Measurements from ENCODE around the gene USP49. TPM values are rescaled to one million over a fixed set of nuclear protein-coding genes. Genes with fewer than 3 reads are reported as not detected.

The USP49 gene
- total and polyA plus RNA-seq, 2 donors, result 2.3 to 4.9 TPM

DNA sequence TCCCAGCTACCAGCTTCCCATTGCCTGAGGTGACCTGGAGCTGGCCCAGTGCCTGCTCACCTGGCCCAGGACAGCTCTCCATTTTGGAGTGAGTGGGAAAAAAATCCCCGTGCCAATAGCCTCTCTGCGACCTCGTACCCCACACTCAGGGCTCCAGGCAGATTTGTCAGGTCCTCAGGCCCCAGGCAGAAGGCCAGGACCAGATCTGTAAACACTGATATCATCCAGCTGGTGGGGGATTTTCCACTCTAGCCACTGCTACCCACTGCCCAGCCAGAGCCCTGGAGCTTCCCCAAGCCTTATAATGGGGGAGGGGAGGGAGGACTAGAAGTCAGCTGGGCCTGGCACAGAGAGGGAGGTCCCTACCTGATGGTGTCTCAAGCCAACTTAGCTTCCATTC lies 146.6 kb downstream of the USP49 start:
- Histone ChIP-seq H3K36me3 (ENCODE audit: insufficient read depth) (no peaks in the 10 kb centered on the region), H3K4me3 (ENCODE audit: low read depth, low read length) (no peak overlapping the region), H3K27ac (ENCODE audit: low read depth) (no peak overlapping the region), H3K4me1 (ENCODE audit: insufficient read depth) (no peaks in the 10 kb centered on the region)
- DNase-seq (ENCODE audit: extremely low spot score), result no peak
- 33% methylated on average over 3 of the region's 3 CpGs for WGBS

DNA sequence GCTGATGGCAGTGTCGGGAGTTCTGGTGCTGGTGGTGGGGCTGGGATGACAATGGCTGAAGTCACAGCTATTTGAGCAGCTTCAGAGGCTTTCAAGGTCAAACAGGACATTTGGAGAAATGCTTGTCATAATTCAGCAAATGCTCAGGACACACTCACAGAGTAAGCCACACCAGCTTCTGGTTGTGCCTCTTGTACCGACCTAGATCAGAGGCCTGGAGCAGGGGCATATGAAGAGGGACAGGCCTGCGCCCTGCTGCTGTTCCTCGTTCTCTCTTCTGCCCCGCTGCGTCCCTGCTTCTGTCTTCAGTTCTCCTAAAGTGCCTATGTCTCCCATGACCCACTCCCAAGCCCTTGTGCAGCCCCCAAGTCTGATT lies 147.1 kb downstream of the USP49 start:
- no peaks in the 10 kb centered on the region for H3K4me1 ChIP-seq (ENCODE audit: insufficient read depth)
- H3K27ac ChIP-seq (ENCODE audit: low read depth), result no peak overlapping the region
- H3K4me3 ChIP-seq (ENCODE audit: low read depth, low read length), result no peak overlapping the region
- no peak for DNase-seq (ENCODE audit: extremely low spot score)
- no peaks in the 10 kb centered on the region for H3K36me3 ChIP-seq (ENCODE audit: insufficient read depth)
- WGBS, result 94% methylated on average over 6 of the region's 6 CpGs

DNA sequence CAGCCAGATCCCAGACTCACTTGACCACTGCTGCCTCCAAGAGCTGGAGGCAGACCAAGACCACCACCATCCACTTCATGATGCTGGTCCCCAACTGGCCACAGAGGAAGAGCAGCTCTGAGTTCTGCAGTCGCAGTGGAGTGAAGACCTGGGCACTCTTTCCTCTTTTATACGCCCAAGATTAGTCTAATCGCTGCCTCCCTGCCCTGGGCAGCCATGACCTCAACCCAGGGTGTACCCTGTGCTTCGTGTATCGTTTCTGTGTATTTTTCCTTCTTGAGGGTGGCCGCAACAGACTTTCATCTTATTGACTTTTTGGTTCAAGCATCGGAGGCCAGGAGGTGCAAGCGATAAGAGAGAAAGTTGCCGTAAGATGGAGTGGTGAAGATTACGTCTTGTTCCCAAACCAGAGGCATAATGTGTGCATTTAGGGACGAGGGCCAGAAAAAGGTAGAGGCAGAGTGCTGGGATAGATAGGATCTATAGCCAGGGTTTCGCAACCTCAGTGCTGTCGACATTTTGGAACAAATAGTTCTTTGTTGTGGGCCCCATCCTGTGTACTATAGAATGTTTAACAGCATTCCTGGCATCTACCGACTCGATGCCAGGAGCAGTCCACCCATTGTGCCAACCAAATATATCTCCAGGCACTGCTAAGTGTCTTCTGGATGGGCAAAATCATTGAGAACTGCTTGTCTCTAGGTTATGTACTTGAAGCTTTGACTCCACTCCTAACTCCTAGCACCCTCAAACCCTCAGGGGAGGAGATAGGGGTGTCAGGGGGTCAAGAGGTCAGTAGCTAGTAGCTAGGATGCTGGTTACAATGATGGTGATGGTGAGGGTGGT lies 147.7 kb downstream of the USP49 start, which contains the start of gene PGC:
Gene PGC (minus strand): TSS at position 142 of the 846 bp plus-strand sequence. CDS start 63 bp downstream, at position 79.
- Histone ChIP-seq H3K4me1 (ENCODE audit: insufficient read depth) (no peaks in the 10 kb centered on the region), H3K36me3 (ENCODE audit: insufficient read depth) (no peaks in the 10 kb centered on the region), H3K4me3 (ENCODE audit: low read depth, low read length) (no peak within 1 kb of the TSS), H3K27ac (ENCODE audit: low read depth) (no peak within 1 kb of the TSS)
- WGBS, result 89% methylated on average over 15 of the region's 15 CpGs
- DNase-seq (ENCODE audit: extremely low spot score), result no peak

DNA sequence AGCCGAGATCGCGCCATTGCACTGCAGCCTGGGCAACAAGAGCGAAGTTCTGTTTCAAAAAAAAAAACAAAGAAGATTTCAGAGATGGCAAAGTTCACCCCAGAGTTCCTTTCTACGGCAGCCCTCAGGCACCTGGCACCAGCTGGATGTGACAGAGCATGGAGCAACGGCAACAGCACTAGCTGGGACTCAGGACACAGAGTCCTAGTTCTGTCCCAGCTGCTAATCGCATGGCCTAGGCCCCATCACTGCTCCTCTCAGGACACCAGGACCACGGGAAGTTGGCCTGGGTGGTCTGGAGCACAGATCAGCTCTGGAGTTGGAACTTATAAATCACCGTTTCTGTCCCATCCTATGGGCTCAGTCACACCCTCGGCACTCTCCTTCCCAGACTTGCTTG lies 149.1 kb downstream of the USP49 start:
- DNase-seq (ENCODE audit: extremely low spot score), result no peak
- WGBS, result 92% methylated on average over 10 of the region's 10 CpGs
- no peak overlapping the region for H3K4me3 ChIP-seq (ENCODE audit: low read depth, low read length)
- H3K4me1 ChIP-seq (ENCODE audit: insufficient read depth), result no peaks in the 10 kb centered on the region
- H3K36me3 ChIP-seq (ENCODE audit: insufficient read depth), result no peaks in the 10 kb centered on the region
- no peak overlapping the region for H3K27ac ChIP-seq (ENCODE audit: low read depth)

DNA sequence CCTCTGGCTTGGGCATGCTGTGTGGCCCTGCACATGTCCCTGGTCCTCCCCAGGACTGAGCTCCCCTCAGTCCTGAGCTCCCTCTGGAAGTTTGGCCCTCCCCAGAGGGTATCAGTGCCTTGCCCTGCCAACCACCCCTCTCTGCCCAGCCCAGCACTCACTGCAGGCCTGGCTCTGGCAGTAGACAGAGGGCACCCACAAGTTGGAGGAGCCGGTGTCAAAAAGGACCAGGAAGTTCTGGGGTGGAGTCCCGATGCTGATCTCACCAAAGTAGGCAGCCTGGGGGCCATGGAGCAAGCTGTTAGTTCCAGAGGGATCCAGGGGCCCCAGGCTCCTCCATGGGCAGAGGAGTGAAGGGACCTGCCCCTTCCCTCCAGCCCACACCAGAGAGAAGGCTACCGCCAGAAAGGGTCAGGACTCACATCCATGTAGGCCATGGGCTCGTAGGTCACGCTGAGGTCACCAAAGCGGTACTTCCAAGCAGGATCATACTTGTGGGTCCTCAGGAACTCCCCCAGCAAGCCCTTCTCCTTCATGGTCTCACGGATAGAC lies 150.9 kb downstream of the USP49 start:
- Histone ChIP-seq H3K4me1 (ENCODE audit: insufficient read depth) (no peaks in the 10 kb centered on the region), H3K27ac (ENCODE audit: low read depth) (no peak overlapping the region), H3K36me3 (ENCODE audit: insufficient read depth) (no peaks in the 10 kb centered on the region), H3K4me3 (ENCODE audit: low read depth, low read length) (no peak overlapping the region)
- no peak for DNase-seq (ENCODE audit: extremely low spot score)
- WGBS, result 87% methylated on average over 7 of the region's 7 CpGs

DNA sequence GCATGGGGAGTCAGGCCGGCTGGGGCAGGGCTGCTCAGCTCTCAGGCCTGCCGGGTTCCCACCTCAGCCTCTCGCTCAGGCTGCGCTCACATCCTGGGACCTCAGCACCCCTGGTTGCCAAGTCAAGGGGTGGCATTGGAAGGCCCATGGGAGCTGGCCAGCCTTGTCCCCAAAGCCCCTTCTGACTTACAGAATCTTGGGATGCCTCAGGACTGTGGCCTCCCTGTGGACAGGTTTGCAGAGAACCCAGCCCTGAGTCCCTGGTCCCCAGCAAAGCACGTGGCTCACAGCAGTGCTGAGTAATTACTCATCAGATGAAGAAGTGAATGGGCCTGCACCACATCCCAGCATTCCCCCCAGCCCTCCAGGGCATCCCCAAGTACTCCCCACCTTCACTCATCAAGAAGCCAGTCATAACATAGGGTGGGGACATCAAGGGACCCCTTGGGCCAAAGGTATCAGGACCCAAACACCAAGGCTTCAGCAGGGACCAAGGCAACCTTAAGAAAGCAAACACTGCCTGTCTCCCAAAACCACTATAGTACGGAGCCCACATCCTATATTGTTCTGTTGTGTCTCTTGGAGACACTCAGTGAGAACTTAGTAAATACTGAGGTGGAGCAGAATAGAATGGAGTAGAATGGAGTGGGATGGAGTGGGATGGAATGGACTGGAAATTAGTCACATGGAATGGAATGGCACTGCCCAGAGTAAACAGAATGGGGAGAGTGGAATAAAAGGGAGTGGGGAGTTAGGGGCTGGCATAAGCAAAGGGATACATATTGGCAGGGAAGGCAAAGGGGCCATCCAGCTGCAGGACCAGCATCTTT lies 151.6 kb downstream of the USP49 start:
- Histone ChIP-seq H3K36me3 (ENCODE audit: insufficient read depth) (no peaks in the 10 kb centered on the region), H3K4me3 (ENCODE audit: low read depth, low read length) (no peak overlapping the region), H3K4me1 (ENCODE audit: insufficient read depth) (no peaks in the 10 kb centered on the region), H3K27ac (ENCODE audit: low read depth) (no peak overlapping the region)
- DNase-seq (ENCODE audit: extremely low spot score), result no peak
- WGBS, result 88% methylated on average over 6 of the region's 6 CpGs

DNA sequence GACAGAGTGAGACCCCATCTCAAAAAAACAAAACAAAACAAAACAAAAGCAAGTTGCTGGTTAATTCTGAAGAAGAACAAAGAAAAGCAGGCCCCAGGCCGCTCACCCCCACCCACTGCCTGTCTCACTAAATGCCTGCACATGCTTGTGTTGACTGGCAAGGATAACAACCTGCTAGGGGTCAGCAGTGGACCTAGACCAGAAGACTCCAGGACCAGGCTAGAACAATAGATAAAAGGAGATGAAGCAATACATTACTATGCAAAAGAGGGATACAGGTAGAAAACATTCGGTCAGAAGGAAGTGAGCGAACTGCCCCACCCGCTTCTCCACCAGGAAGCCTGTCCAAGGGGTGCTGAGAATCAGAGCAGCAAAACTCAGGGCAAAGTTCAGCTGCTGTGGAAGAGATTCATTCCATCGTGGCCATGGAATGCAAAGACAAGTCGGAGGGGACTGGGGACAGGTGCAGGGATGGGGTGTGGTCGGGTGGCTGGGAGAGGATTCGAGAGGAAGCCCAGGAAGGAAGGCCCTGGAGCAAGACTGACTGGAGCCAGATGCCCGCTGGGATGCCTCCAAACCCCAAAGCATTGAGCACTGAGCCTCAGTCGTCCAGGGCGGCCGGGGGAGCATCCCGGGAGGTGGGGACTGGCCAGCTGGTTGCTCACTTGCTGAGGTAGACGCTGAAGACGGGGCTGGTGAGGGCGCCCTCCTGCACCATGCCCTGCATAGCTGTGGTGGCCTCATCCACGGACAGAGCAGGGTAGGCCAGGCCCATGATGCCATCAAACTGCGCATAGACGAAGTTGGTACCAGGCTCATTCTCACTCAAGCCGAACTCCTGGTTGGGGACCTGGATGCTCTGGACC lies 153.3 kb downstream of the USP49 start:
- H3K4me1 ChIP-seq (ENCODE audit: insufficient read depth), result no peaks in the 10 kb centered on the region
- H3K4me3 ChIP-seq (ENCODE audit: low read depth, low read length), result no peak overlapping the region
- no peak for DNase-seq (ENCODE audit: extremely low spot score)
- no peak overlapping the region for H3K27ac ChIP-seq (ENCODE audit: low read depth)
- 87% methylated on average over 20 of the region's 20 CpGs for WGBS
- no peaks in the 10 kb centered on the region for H3K36me3 ChIP-seq (ENCODE audit: insufficient read depth)

DNA sequence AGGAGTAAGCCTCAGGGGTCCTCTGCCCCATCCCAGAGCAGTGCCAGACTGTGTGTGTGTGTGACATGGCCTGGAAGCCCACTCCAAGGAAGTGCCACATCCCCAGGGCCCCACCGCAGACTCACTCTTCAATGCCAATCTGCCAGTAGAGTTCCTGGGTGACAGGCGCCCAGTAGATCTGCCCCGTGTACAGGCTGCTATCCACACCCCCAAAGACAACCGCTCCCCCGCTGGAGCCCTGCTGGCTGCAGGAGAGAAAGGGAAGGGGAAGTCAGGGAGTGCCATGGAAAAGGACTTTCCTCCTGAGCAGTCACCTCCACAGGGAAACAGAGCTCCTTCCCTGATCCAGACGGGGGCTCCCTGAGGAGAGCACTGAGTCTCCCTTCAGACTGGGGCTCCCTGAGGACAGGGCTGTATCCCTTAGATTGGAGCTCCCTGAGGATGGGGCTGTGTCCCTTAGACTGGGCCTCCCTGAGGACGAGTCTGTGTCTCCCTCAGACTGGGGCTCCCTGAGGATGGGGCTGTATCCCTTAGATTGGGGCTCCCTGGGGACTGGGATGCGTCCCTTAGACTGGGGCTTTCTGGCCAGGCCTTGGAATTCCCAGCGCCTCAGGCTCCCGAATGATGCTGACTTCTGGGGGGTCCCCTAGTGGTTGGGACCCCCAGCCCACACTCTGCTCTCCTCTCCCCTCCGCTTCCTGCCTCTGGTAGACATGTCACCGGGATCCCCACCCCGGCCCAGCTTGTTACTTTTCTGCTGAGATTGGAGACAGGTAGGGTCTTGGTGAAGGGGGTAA lies 154.6 kb downstream of the USP49 start:
- 77% methylated on average over 13 of the region's 13 CpGs for WGBS
- Histone ChIP-seq H3K27ac (ENCODE audit: low read depth) (no peak overlapping the region), H3K4me1 (ENCODE audit: insufficient read depth) (no peaks in the 10 kb centered on the region), H3K4me3 (ENCODE audit: low read depth, low read length) (no peak overlapping the region), H3K36me3 (ENCODE audit: insufficient read depth) (no peaks in the 10 kb centered on the region)
- no peak for DNase-seq (ENCODE audit: extremely low spot score)

Small RNAs within 50 kb of the gene (small RNA-seq; reads per million reads assigned to genes)
- gene AL365205.2 (not detected), gene AL365205.3 (not detected), gene RF00019 (not detected), gene RF00393 (not detected)

Other genes starting within 250 kb of the USP49 start
- 4.3 TPM for gene TFEB, start 159.8 kb downstream of the USP49 start, total RNA-seq
- 25.4 TPM for gene TFEB, start 159.8 kb downstream of the USP49 start, polyA plus RNA-seq
- not detected for gene PGC, start 148.0 kb downstream of the USP49 start, total RNA-seq
- not detected for gene PGC, start 148.0 kb downstream of the USP49 start, polyA plus RNA-seq
- gene FRS3, start 115.5 kb downstream of the USP49 start, total RNA-seq, result 1.9 TPM
- gene FRS3, start 115.5 kb downstream of the USP49 start, polyA plus RNA-seq, result 7.4 TPM
- 3.1 TPM for gene PRICKLE4, start 114.6 kb downstream of the USP49 start, total RNA-seq
- gene PRICKLE4, start 114.6 kb downstream of the USP49 start, polyA plus RNA-seq, result 3.7 TPM
- gene TOMM6, start 107.7 kb downstream of the USP49 start, total RNA-seq, result 34.4 TPM
- gene TOMM6, start 107.7 kb downstream of the USP49 start, polyA plus RNA-seq, result 181 TPM
- gene MED20, start 25.8 kb upstream of the USP49 start, total RNA-seq, result 22.5 TPM
- 15.6 TPM for gene MED20, start 25.8 kb upstream of the USP49 start, polyA plus RNA-seq
- 8.7 TPM for gene BYSL, start 26.1 kb upstream of the USP49 start, total RNA-seq
- 15.4 TPM for gene BYSL, start 26.1 kb upstream of the USP49 start, polyA plus RNA-seq
- 18.1 TPM for gene CCND3, start 46.4 kb upstream of the USP49 start, total RNA-seq
- 98.9 TPM for gene CCND3, start 46.4 kb upstream of the USP49 start, polyA plus RNA-seq
- 18.1 TPM for gene TAF8, start 155.1 kb upstream of the USP49 start, total RNA-seq
- 13.4 TPM for gene TAF8, start 155.1 kb upstream of the USP49 start, polyA plus RNA-seq
- 2.7 TPM for gene C6orf132, start 247.2 kb upstream of the USP49 start, total RNA-seq
- 4.4 TPM for gene C6orf132, start 247.2 kb upstream of the USP49 start, polyA plus RNA-seq

All from urinary bladder (tissue), 4 donors.